Non-pigmented ciliary epithelial cell (primary cell): ENCODE data around the gene RPL27.
"Not testable (repeated sequence)": the region's sequence is repeated elsewhere in the genome, so short reads cannot be mapped to it uniquely, and the experiment has no call there.

Source experiments
- DNase-seq: peaks from one replicate; pipeline ENCODE4 v3.0.0-alpha.2; 2010; ENCODE audit warnings: low read depth

RPL27 gene

GRCh38 chr17:42997984-42998938 lies at the start of gene RPL27:
Gene RPL27 (plus strand): TSS chr17:42998419. CDS start chr17:42998751, 332 bp downstream.
- DNase-seq, result peak; percentile 99

DNA sequence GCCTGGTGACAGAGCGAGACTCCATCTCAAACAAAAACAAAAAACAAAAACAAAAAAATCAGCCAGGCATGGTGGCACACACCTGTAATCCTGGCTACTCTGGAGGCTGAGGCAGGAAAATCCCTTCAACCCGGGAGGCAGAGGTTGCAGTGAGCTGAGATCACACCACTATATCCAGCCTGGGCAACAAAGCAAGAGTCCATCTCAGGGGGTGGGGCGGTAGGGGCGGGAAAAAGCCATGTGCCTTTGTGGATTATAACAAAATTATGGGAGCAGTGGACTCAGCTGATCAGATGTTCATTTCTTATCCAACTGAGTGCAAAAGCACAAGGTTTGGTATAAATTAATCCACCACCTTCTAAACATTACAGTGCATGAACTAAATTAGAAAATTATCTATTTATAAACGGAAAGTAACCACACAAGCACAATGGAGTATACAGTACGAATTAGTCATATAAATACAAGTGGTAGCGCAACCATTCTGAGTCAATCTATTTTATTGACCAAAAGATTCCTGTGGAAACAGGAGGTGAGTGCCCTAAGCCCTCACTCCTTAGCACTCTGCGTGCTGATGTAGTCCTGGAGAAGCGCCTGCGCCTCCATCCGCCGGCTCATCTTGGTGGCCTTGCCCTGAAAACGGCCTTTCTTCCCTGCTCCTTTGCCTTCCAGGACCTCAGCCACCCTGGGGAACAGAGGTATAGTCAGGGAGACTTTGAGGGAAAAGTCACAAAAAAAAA lies 48.0 kb upstream of the RPL27 start:
- DNase-seq, result no peak

DNA sequence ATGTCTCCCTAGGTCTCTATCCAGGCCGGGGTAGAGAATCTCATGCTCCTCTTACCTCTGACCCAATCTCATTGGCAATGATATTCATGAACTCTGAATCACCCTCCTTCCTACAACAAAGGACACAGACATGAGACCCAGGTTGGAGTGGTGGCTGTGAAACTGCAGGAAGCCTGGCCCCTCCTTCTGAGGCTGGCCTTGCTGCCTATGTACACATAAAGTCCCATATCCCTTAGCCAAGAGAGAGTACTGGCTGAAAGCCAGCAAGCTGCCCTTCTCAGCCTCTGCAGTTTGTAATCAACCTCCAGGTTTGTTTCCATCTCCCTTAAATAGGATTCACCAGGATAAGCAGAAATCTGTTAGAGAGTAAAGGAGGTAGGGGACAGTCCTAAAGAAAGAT lies 44.5 kb upstream of the RPL27 start:
- DNase-seq, result no peak

- DNase-seq, result peak; percentile 85
Measured at GRCh38 chr17:42964161-42964932, 33.9 kb upstream of the RPL27 start, which contains the start of gene AARSD1. Gene AARSD1 (minus strand): TSS chr17:42964454. CDS start chr17:42964440, 14 bp downstream.

- DNase-seq, result no peak
Measured at GRCh38 chr17:42967925-42968324, 30.3 kb upstream of the RPL27 start.

DNA sequence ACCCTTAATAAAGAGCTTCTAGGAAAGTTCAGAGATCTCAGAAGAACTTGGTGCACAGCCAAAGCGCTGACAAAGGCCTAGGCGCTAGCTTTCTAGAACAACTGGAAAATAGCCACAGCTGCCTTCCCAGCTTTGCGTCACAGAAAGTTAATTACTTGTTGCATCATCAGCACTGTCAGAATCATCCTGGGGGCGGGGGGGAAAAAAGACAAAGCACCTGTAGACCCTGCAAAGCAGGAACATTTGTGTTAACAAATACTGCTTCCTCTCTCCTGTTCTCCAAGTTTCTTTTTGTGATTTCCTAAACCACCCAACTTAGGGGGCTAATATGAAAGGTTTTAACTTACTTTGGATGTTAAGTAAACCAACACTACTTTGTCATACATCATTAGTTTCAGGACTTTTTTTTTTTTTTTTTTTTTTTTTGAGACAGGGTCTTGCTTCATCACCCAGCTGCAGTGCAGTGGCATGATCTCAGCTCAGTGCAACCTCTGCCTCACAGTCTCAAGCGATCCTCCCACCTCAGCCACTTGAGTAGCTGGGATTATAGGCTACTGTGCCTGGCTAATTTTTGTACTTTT lies 29.1 kb upstream of the RPL27 start:
- DNase-seq, result no peak

GRCh38 chr17:42971589-42971988 lies 26.6 kb upstream of the RPL27 start:
- DNase-seq, result no peak

DNA sequence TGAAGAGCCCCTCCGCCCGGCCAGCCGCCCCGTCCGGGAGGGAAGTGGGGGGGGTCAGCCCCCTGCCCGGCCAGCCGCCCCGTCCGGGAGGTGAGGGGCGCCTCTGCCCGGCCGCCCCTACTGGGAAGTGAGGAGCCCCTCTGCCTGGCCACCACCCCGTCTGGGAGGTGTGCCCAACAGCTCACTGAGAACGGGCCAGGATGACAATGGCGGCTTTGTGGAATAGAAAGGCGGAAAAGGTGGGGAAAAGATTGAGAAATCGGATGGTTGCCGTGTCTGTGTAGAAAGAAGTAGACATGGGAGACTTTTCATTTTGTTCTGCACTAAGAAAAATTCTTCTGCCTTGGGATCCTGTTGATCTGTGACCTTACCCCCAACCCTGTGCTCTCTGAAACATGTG lies 24.9 kb upstream of the RPL27 start:
- not testable (repeated sequence) for DNase-seq

DNA sequence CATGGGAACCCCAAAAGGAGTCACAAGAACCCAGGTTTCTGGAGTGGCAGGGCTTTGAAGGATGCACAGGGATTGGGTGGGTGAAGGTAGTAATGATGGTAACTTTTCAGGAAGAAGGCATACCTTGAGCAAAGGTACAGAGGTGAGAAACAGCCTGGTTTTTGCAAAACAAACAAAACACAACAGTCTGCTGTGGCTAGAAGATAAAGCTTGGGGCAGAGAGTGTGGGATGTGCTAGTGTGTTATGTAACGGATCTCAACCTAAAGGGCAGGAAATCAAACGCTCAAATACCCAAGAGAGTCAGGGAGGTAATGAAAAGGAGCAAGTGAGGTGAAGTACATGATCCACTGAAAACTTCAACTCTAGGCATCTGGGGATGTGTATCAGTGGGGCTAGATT lies 23.0 kb upstream of the RPL27 start:
- DNase-seq, result no peak

DNA sequence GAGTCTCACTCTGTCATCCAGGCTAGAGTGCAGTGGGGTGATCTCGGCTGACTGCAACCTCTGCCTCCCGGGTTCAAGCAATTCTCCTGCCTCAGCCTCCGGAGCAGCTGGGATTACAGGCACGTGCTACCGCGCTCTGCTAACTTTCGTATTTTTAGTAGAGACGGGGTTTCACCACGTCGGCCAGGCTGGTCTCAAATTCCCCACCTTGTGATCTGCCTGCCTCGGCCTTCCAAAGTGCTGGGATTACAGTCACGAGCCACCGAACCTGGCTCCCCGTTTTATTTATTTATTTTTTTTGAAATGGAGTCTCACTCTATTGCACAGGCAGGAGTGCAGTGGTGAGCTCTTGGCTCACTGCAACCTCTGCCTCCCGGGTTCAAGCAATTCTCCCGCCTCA lies 22.5 kb upstream of the RPL27 start:
- DNase-seq, result not testable (repeated sequence)

DNA sequence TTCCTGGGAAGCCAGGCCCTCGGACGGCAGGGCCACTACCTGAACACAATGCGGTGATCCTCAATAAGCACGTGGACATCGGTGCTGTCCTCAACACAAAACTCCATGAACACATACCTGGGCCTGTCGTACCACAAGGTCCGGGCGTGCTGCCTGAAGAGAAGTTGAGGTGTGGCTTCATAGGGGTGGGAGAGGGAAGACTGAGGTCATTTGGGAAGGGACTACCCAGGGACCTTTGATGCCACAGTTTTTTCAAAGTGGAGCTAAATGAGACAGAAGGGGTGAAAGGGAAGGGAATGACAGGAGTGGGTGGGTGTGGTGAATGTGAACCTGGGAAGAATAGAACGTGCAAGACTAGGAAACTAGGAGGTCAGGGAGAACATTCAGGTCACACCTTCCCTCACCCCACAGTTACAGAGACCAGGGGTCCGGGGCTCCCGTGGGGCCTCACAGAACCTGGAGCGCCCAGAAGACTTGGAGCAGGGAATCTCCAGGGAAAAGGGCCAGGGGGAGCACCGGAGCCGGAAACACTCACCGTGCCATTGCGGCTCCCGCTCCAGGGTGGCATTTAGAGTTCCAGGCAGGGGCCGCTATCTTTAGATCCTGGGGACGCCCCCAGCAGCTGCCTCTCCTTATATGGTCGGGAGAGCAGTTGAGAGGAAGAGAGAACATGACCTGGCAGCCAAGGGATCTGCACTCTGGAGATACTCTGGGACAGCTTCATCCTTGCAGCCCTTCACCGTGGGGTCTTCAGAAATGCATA lies 18.5 kb upstream of the RPL27 start, which contains the start of gene PTGES3L:
PTGES3L (minus strand) TSS at position 570 of the 763 bp plus-strand sequence; CDS start at position 543, 27 bp downstream.
- no peak for DNase-seq

- DNase-seq, result no peak
Measured at GRCh38 chr17:42980274-42980765, 17.9 kb upstream of the RPL27 start, which contains the start of gene RUNDC1. Gene RUNDC1 (plus strand): TSS chr17:42980565. CDS start chr17:42980577, 12 bp downstream.

DNA sequence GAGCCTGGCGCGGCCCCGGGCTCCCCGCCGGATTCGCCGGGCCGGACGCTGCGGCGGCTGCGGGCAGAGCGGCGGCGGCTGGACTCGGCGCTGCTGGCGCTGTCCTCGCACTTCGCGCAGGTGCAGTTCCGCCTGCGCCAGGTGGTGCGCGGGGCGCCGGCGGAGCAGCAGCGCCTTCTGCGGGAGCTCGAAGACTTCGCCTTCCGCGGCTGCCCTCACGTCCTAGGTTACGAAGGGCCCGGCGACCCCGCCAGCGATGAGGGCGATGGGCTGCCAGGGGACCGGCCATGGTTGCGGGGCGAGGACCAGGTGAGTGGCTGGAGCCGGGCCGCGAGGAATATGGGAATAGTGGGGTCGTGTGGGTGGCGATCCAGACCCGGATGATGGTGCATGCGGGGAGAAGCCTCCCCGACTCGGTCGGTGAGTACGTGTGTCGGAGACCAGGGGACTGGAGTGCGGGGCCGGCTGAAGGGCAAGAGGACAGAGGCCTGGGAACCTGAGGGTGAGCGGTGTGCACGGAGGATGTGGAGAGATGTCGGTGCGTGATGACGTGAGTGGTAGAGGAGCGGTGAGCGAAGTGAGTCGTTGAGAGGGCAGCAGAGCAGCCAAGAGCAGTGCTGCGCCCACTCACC lies 17.3 kb upstream of the RPL27 start:
- no peak for DNase-seq

GRCh38 chr17:42982266-42982665 lies 16.0 kb upstream of the RPL27 start:
- no peak for DNase-seq

- no peak for DNase-seq
Measured at GRCh38 chr17:42985225-42985624, 13.0 kb upstream of the RPL27 start.

DNA sequence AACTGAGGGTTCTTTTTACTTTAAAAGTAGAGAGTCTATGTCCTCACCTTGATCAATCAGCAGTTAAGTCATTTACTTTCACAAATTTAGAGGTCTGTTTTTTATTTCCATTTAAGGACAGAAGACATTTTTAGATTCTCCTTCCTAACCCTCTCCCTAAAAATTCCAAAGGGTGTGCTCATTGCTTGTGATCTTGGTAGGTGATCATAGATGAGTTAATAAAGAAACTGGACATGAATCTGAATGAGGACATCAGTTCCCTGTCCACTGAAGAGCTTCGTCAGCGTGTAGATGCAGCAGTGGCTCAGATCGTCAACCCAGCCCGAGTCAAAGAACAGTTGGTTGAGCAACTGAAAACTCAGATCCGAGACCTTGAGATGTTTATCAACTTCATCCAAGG lies 9.1 kb upstream of the RPL27 start:
- no peak for DNase-seq

DNA sequence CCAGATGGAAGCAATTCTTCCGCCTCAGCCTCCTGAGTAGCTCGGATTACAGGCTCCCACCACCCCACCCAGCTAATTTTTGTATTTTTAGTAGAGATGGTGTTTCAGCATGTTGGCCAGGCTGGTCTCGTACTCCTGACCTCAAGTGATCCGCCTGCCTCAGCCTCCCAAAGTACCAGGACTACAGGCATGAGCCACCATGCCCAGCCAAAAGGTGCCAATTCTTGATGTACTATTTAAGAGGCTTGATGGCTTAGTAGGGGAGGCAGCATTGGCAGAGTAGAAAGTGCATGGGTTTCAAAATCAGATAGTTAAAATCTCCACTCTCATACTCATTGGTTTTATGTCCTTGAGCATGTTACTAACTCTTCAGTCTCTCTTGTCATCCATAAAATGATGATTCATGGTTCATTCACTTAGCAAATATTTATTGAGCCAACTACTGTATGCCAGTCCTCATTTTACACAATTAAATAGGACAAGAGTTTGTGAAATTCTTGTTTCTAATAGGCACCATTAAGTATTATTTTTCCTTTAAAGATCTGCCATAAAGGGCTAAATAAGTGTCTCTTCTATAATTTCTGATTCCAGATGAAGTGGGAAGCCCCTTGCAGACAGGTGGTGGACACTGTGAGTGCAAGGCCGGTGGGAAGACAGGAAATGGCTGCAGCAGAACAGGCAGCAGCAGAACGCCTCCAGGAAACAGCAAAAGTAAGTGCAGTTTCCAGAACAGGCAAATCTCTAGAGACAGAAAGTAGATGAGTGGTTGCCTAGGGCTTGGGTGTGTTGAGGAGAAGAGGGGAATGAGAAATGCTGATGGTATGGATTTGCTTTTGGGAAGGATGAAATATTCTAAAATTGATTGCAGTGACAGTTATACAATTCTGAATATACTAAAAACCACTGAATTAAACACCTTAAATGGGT lies 8.2 kb upstream of the RPL27 start:
- DNase-seq, result no peak

DNA sequence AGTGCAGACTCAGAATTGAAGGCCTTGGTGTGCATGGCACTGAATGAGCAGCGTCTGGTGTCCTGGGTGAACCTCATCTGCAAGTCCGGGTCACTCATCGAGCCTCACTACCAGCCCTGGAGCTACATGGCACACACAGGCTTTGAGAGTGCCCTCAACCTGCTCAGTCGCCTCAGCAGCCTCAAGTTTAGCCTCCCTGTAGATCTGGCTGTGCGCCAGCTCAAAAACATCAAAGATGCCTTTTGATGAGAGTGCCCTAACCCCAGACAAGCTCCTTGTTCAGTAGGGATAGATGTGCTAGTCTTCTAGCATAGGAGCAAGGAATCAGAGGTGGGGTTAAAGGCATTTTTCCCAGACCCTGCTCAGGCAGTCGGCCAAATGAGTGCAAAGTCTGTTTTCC lies 6.7 kb upstream of the RPL27 start:
- DNase-seq, result no peak

DNA sequence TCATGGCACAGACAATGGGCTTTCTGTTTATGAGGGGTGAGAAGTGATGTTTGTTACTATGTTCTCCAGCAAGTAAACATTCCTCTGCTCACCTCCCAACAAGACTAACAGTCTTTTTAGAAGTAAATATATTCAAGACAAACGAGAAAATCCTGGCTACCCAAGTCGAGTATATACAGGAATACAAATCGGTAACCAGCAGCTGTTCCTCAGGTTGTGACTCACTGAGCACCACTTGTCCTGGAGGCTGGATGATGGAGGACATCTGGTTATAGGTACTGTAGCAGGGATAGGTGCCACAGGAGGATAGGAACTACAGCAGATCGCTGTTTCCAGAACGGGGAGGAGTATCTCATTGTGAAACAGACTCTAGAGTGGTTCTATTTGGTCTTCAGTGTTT lies 5.3 kb upstream of the RPL27 start:
- DNase-seq, result no peak
